HG02885 (cell line): ENCODE measurements around the gene TFG.

ENCODE experiments used
- ATAC-seq: cut with Tn5 transposase; IDR thresholded peaks from one replicate; pipeline ENCODE4 v1.9.1; 2021; ENCODE audit warnings: mild to moderate bottlenecking; ENCODE audit not compliant: unreplicated experiment, poor library complexity

The TFG gene

GRCh38 chr3:100703865-100704264 is 5.4 kb upstream of the TFG start:
- no peak for ATAC-seq

GRCh38 chr3:100706365-100706764 is 2.9 kb upstream of the TFG start:
- ATAC-seq: no peak

DNA sequence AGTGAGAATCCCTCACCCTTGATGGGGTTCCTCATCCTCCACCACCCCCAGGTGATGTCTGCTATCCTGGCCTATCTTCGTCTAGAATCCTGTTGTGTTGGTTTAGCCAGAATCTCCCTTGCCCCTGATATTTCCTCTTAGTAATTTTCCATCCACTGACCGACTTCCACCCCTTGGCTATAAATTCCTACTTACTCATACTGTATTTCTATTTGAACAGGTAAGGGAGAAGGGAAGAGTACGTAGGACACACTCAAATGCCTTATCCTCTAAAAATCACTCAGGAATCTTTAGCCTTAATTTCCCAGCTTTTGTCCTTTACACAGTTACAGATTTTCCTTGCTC is 678 bp upstream of the TFG start:
- ATAC-seq: no peak

GRCh38 chr3:100709842-100710260 is 557 bp downstream of the TFG start:
- ATAC-seq: peak; percentile 10

- ATAC-seq: peak; percentile 40
Observed at GRCh38 chr3:100710261-100710968, 1.1 kb downstream of the TFG start.

GRCh38 chr3:100715176-100715575 is 5.9 kb downstream of the TFG start:
- ATAC-seq: no peak

GRCh38 chr3:100717063-100717462 is 7.8 kb downstream of the TFG start:
- no peak for ATAC-seq

- no peak for ATAC-seq
Observed at GRCh38 chr3:100717637-100718487, 8.6 kb downstream of the TFG start.

DNA sequence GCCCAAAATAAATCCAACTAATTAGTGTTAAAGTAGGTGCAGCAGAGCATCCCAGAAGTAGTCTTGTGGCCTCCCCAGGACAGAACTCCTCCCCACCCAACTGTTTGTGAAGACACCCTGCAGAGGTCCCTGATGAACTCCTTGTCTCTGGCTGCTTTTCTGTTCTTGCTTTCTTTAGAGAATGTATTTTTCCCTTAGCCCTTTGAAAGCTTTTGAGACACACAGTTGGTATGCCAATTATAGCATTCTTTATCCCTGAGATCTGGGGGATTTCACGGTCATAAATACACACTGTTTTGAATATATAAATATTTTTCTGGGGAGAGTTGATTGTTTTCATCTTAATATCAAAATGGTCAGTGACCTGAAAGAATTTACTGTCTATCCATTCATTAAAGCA is 9.8 kb downstream of the TFG start:
- ATAC-seq: no peak

DNA sequence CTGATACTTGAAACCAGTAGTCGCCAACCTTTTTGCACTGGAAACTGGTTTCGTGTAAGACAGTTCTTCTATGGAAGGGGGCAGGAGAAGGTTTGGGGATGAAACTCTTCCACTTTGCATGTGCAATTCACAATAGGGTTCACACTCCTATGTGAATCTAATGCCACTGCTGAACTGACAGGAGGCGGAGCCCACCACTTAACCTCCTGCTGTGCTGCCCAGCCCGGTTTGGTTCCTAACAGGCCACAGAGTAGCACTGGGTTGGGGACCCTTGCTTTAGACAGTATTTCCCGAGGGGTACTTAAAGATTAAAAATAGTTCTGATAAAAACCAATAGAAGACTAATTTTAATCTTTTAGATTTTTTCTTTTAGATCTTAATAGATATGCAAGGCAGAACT is 11.1 kb downstream of the TFG start:
- no peak for ATAC-seq

DNA sequence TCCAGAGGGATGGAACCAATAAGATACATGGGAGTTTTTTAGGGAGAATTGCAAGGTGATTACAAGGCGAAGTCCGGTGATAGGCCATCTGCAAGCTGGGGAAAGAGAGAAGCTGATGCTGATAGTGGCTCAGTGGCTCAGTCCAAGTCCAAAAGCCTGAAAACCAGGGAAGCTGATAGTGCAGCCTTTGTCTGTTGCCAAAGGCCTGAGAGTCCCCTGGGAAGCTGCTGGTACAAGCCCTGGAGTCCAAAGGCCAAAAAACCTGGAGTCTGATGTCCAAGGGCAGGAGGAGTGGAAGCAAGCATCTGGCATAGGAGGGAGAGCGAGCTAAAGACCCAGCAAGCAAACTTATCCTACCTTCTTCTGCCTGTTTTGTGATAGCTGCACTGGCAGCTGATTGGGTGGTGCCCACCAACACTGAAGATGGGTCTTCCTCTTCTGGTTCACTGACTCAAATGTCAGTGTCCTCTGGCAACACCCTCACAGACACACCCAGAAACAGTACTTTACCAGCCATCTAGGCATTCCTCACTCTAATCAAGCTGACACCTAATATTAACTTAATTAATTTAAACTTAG is 16.7 kb downstream of the TFG start:
- ATAC-seq: no peak

DNA sequence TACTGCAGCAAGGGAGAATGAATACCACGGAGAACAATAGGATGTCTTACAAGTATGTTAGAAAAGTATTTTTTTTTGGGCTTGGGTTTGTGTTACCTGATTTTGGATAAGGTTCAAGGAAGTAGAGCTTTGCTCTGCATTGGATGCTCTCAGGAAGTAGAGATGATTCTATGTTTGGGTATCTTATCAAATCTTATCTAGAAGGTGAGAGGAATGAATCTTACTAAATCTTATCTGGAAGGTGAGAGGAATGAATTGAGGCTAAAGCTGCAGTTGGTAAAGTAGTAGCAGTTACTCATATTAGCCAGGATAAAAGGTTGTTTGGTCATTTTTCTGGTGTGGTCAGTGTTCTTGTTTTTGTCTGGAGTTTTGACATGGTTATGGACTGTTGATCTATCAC is 17.4 kb downstream of the TFG start:
- no peak for ATAC-seq

DNA sequence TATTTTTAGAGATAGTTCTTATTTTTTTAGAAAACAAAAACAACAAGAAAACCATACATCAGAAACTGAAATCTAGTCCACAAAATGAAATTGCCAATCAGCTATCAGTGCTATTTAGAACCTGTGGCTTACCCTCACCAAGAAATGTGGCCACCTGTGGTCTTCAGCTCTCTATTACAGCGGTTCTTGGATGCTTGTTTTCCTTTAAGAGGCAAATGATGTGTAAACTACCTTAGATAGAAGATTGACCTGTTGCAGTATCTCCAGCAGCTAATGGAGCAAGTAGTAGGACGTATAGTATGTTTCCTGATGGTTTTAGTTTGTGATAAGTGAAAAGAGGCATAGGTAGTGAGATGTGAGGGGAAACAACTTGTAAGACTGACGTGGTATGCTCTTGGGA is 21.2 kb downstream of the TFG start:
- ATAC-seq: peak; percentile 64

- ATAC-seq: no peak
Observed at GRCh38 chr3:100732435-100732834, 23.1 kb downstream of the TFG start.

DNA sequence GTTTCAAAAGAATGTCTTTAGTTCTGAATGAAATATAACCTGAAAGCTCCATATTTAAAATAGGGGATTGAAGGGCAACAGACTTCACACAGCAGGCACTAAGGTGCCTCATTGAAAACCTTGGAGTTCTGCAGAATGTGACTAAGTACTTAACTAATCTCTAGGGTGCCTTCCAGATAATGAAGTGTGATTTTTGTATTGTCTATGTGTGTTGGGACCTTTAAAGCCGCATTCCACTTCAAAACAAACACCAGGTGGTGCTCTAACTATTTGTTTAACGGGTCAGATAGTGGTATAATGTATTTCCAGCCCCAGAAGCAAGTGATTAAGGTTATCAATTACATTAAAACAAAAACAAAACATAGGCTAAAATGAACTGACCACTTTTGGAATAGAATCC is 28.0 kb downstream of the TFG start:
- peak; percentile 43 for ATAC-seq

DNA sequence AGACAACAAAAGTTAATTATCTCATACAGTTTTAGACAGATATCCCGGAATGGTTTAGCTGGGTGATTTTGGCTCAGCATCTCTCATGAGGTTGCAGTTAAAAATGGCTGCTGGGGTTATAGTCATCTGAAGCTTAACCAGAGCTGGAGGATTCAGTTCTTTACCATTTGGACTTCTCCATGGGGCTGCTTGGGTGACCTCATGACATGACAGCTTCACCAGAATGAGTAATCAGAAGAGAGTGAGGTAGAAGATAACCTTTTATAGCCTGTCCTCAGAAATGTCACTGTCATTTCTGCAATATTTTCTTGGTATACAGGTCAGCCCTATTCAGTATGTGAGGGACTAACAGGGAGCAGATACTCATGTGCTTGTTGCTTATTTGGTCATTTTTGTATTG is 30.9 kb downstream of the TFG start:
- no peak for ATAC-seq

DNA sequence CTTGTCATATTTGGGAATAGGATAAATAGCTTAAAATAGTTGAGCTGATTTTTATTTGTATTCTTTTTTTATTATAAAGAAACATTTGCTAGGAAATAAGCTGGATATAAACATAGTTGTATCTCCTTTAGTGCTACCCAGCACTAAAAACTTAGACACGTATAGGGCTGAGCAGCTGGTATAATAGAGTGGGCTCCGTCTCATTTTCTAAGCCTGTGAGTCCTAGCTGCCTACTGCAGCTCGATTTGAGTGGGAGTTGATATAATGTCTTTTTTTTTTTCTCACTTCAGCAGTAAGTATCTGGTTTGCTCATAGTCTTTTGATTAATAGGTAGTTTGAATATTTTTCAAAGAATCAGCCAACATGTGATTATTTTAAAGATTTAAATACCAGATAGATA is 34.2 kb downstream of the TFG start:
- ATAC-seq: no peak

- no peak for ATAC-seq
Observed at GRCh38 chr3:100744671-100745070, 35.4 kb downstream of the TFG start.

GRCh38 chr3:100745617-100746016 is 36.3 kb downstream of the TFG start:
- ATAC-seq: no peak

DNA sequence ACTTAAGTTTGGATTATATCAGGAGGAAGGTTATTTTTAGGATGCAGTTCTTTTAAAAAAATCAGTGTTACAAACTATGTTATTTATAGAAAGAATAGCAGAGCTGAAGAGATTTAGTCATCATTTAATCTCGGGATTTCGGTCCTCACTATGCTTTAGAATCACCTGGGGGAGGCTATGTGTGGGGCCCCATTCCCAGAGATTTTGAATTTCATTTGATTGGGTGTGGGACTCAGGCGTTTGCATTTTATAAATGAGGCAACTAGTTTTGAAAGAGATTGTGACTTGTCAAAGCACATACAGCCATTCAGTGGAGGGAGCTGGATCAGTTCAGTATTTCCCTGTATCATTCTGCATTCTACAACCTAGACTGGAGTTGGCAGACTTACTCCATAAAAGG is 36.8 kb downstream of the TFG start:
- ATAC-seq: no peak

- ATAC-seq: no peak
Observed at GRCh38 chr3:100748220-100748619, 38.9 kb downstream of the TFG start.

DNA sequence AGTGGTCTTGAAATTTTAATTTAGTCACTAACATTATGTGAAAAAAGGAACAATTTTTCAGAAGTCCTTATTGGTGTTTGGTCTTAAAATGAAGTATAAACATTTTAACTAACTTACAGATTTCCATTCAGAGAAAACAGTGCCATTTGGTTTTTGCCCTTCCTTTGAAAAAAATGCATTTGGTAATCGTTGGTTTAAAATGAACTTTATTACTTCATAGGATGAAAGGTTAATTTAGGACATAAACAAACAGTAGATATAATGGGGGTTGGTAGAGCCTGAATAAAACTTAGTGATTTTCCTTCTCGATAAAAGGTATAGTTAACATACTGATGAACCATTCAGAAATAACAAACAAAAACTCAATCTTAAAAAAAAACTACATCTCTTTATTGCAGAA is 39.7 kb downstream of the TFG start:
- ATAC-seq: no peak
